PC-3 (cell line): ENCODE data around the gene PPP1R13B.

Experiments
- EZH2 ChIP-seq: fragments of 300-600 bp; sonication (generic); IDR thresholded peaks from one replicate; pipeline ENCODE4 v1.6.1; 2017; ENCODE audit warnings: antibody characterized with exemption, mild to moderate bottlenecking, low read length; ENCODE audit not compliant: unreplicated experiment
- TF ChIP-seq, protein P1 (sequence below): fragments of 300-600 bp; sonication (generic); conservative IDR thresholded peaks from 2 replicates; pipeline ENCODE4 v1.5.1; 2017; ENCODE audit warnings: antibody characterized with exemption, low read depth, mild to moderate bottlenecking, low read length

DNA sequence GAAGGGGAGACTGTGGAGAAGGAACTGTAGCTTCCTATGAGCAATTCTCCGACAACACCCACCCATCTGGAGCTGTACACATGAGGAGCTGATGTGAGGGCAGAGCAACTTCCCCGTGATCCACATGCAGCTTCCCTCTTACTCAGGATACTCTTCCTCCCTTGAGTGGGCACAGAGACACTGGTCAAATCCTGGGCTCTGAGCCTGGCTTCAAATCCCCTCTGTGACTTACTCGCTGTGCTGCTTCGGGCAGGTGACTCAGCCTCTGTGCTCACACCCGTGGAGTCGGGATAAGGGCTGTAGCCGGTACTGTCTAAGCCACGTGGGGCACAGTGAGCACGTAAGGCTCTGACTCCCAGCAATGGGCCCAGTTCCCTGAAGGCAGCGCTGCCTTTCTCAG lies 100.7 kb downstream of the PPP1R13B start:
- TF ChIP-seq EZH2, result no peak
- TF ChIP-seq, protein P1, sequence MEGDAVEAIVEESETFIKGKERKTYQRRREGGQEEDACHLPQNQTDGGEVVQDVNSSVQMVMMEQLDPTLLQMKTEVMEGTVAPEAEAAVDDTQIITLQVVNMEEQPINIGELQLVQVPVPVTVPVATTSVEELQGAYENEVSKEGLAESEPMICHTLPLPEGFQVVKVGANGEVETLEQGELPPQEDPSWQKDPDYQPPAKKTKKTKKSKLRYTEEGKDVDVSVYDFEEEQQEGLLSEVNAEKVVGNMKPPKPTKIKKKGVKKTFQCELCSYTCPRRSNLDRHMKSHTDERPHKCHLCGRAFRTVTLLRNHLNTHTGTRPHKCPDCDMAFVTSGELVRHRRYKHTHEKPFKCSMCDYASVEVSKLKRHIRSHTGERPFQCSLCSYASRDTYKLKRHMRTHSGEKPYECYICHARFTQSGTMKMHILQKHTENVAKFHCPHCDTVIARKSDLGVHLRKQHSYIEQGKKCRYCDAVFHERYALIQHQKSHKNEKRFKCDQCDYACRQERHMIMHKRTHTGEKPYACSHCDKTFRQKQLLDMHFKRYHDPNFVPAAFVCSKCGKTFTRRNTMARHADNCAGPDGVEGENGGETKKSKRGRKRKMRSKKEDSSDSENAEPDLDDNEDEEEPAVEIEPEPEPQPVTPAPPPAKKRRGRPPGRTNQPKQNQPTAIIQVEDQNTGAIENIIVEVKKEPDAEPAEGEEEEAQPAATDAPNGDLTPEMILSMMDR, result no peak
